Ramos (cell line): ENCODE data around the gene FAM3B.
"Not testable (repeated sequence)": the region's sequence is repeated elsewhere in the genome, so short reads cannot be mapped to it uniquely, and the experiment has no call there.

Source experiments
- in situ Hi-C: fragments of 300-500 bp; cut with MboI; formaldehyde crosslinking; loops from one replicate; pipeline ENCODE4 v1.14.3; 2022; ENCODE audit warnings: low sequenced_read_pairs; ENCODE audit not compliant: unreplicated experiment

The FAM3B gene, protein sequence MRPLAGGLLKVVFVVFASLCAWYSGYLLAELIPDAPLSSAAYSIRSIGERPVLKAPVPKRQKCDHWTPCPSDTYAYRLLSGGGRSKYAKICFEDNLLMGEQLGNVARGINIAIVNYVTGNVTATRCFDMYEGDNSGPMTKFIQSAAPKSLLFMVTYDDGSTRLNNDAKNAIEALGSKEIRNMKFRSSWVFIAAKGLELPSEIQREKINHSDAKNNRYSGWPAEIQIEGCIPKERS

DNA sequence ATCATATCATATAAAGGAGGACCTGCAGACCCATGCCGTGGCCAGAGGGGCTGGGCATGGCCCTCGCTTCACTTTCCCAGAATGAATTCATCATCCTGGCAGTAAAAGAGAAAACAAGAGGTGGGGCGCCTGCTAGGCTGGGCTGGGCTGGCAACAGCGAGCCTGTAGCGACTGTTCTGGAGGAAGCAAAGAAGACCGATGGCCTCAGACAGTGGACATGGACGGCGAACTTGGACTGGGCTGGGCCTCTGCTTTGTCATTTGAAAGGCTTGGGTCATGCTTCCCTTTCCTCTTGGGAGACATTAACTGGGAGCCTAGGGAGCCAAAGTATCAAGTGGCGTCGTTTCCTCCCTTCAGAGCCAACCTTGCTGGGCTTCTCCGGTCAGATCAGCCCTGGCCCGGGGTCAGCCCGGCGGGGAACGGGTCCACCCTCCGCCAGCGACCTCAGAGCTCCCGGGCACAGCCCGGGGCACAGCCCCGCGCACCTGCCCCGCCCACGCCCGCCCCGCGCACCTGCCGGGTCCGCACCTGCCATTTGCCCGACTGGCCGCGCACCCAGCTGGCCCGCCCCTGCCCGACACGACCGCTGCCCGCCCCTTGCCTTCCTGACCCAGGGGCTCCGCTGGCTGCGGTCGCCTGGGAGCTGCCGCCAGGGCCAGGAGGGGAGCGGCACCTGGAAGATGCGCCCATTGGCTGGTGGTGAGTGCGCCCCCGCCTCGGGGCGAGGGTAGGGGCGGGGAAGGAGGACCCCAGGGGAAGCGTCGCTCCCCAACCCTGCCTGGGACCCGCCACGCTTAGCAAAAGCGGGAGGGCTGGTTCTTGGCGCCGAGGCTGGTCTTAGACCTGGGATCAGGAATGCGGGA lies at the start of gene FAM3B:
FAM3B (plus strand) TSS at position 602 of the 863 bp plus-strand sequence; CDS start at position 681, 79 bp downstream.
- in situ Hi-C loops: no loop called here

DNA sequence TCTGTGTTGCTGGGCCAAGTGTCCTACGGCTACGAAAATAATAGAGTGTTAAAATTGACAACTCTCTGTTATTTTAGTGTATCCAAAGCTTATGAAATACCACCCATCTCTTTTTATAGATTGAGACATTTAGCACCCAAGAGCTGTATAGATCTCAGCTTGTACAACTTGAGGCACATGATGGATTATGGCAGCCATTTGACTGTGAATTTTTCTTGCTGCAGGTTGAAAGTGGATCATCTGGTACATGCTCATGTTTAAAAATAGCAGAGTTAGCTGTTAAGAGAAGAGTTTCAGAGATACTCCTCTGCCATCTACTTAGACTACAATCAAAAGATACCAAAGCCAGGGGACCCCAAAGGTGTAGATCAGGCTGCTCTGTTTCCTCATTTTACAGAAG lies 49.3 kb upstream of the FAM3B start:
- in situ Hi-C loops: no loop called here

DNA sequence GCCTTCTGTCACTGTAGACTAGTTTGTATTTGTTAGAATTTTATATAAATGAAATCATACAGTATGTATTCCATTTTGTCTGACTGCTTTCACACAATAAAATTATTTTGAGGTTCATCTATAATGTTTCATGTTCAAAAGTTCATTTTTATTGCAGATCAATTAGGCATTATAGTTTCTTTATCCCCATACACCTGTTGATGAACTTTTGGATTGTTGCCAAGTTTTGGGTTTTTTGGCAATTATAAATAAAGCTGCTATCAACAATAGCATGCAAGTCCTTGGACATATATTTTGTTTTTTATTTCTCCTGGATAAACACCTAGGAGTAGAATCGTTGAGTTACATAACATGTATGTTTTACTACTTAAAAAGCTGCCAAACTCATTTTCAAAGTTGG lies 47.1 kb upstream of the FAM3B start:
- in situ Hi-C loops: no loop called here

DNA sequence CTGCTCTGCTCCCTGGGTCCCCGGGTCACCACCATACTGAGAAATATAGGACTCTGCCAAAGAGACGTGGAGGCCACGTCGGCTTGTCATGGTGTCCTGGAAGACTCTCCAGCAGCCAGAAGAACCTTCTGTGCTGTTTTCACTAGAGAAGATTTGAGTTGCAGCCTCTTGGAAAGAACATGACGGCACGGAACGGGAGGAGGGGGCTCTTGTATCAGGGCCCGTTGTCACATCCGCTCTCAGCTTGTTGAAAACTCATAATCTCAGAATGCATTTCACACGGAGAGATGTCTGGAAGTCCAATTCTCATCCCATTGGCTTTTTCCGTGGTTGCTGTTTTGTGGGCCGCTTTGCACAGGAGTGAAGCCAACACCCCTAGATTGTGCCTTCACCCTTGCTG lies 39.4 kb upstream of the FAM3B start:
- in situ Hi-C loops: no loop called here

DNA sequence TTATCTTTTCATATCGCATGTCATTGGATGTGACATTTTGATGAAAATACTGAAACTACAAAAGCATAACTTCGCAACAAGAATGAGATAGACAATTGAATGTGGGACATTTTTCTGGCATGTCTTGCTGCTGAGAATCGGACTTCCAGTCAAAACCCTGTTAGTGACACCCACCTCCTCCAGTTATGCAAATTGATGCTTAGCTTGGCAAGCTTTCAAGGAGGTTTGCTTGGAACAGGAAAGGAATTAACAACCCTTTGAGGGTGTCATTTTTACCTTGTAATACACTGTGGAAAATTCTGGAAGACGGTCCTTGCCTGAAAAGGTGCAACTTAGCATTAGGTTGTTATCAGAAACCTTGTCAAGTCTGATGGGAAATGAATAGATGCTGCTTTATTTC lies 38.8 kb upstream of the FAM3B start:
- in situ Hi-C loops: no loop called here

DNA sequence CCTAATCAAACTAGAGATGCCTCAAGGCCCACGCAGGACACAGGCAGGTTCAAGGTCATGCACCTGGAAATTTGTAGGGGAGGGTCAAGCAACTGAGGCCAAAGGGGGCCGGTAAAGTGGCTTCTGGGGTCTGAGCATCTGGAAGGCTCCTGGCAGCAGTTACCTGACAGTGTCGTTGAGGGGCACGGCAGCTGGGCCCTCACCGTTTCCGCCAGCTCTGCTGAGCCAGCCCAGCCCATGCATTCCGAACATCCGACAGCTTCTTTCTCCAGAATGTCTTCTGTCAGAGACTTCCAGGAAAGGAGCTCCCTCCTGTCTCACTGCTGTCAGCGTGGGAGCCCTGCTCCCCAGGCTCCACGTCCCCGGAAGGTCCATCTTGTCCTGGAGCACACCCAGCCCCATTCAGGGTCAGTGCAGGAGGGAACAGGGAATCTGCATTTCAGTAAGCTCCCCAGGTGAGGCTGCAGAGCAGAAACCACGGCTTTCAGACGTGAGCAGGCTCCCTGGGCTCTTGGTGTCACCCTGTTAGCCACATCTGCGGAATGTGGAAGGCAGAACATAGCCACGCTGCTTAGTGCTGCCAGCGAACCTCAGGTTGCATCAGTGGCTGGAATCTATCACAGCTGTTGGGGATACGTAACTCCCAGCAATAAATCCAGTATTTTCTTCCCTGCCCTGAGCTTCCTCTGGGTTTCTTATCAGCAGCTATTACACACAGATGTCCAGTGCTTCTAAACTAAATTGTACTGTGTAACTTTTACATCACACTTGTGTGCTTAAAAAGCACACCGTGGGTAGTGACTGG lies 36.3 kb upstream of the FAM3B start:
- in situ Hi-C loops: no loop called here

DNA sequence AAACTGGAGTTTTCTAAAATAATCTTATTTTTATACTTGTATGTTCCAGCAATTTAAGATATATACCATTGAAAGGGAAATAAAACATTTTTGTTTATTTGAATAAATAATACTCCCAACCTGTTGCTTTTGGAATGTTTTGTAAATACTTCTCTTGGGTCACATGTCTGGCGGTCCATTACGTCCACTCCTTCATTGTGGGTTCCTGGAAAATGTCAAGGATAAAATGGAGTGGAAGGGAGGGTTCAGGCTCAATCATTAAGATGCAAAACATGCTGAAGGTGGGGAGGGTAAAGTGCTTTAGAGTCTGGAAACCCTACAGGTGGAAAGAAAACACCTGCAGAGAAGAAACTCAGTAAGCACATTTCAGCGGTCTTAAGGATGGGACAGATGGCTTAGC lies 34.2 kb upstream of the FAM3B start:
- in situ Hi-C loops: no loop called here

DNA sequence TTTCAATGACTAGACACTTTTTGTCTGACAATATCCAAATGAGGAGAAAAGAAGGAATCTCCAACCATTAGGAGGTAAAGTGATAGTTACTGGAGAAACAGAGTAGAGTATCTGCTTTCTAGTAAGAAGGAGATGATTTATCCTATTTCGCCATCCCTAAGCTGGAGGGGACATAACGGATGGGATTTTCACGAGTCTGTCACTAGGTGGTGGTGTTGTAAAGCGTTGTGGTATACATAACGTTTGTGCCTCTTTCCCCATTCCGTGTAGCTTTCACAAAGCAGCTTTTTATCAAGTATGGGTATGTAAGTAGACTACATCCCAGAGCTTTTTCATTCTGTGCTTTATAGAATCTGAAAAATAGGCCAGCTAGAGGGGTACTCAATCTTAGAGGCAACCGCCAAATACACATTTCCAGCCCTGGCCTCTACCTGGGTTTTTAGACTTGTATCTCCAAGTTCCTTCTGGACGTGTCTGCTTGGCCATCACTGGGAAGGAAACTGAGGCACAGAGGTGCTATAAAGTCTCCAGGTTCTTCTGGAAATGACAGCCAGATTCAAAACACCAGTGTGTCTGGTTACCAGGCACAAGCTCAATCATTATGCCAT lies 33.3 kb upstream of the FAM3B start:
- in situ Hi-C loops: no loop called here

DNA sequence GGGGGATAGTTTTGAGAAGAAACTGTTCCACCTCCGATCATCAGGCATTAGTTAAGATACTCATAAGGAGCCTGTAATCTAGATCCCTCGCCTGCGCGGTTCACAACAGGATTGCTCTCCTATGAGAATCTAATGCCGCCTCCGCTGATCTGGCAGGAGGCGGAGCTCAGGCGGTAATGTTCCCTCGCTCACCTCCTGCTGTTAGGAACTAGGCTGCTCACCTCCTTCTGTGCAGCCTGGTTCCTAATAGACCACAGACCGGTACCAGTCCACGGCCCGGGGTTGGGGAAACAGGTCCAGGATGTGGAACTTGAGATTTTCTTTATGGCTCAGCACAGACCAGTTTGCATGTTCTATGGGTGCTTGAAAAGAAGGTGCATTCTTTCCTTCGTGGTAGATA lies 27.2 kb upstream of the FAM3B start:
- in situ Hi-C loops: no loop called here

DNA sequence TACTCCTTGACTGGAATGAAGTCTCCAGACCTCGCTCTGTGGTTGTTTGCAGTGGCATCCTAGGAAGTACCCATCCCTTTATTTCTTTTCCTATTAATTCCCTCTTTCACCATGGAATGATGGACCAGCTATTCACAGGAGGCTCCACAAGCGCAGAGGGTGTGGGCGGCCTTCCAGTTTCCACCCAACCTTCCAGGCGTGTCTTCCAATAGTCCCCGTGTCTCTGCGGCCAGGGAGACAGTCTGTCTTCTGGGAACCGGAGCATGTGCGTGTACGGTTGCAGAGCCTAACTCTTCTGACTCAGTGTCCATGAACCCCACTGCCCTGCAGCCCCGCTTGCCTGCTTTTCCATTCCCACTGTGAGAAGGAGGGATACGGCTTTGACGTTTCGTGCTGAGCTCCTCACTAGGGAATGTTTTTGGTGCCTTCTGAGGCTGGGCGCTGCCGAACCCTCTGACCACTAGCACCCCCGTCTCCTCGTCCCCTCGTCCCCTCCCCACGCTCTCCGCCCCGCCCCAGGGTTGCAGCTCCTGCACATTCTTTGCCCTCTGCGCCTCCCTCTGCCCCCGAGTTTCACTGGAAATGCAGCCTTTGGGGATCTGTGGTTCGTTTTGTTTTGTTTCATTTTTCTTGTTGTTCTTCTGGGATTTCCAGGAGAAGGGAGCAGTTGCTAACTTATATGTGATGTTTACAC lies 26.3 kb upstream of the FAM3B start:
- in situ Hi-C loops: no loop called here

DNA sequence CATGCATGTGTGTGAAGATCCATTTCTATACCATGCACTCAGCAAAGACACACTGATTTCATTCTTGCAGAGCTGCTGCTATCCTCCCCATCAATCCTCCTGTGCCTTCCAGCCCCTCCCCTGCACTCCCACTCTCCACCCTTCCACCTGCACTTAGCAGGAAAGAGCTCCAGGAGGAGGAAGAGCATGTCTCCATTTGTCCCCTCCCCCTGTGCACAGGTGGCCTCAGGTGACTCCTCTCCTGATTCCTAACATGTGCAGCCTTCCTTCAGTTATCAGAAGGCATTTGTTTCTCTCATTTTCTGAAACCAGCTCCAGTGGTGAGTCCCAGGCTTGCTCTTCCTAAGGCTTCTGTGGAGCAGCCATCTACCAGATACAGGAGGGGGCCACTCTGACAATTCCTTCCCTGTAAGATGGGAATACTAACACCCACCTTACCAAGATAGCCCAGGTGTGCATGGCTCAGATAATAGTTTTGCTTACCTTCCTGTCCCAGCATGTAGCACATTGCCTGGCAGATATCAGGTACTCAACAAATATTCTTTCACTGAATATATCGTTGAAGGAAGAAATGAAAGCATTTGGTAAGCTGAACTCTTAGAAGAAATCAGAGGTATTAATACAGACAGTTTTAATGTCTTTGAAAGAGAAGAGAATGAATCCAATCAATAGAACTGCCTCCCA lies 21.9 kb upstream of the FAM3B start:
- in situ Hi-C loops: no loop called here

DNA sequence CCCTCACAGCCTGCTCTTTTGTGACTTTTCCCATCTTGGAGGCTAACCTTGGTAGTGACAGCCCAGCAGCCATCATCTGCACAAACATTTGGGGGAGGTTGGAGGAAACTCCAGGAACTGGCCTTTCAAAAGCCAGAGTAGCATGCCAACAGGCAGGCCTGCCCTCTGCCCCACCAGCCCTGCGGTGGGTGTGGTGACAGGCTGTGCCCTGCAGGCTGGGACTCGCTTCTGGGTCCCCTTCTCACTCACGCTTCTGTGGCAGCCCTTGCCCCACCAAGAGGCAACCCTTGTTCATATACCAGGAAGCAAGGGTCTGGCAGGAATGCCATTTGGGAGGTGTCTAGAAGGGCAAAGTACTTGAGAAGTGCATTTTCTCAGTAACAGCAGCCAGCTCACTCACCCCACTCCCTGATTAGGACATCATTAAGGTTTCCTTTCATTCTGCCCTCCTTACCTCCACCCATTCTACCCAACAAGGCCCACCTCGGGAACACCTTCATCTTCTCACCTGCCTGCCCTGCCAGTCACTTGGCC lies 20.8 kb upstream of the FAM3B start:
- in situ Hi-C loops: no loop called here

DNA sequence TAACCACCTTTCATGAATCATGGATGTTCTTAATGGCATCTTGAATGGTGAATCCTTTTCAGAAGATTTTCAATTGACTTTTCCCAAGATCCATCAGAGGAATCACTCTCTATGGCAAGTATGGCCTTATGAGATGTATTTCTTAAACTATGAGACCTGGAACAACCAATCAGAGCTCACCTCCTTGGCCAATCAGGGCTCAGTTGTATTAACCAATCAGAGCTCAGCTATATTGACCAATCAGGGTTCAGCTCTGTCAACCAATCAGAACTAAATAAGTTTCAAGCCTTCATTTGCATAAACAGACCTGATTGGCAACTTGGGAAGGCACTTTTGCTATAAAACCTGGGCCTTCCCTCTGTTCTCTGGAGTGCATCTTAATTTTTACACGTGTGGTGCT lies 13.6 kb upstream of the FAM3B start:
- in situ Hi-C loops: no loop called here

DNA sequence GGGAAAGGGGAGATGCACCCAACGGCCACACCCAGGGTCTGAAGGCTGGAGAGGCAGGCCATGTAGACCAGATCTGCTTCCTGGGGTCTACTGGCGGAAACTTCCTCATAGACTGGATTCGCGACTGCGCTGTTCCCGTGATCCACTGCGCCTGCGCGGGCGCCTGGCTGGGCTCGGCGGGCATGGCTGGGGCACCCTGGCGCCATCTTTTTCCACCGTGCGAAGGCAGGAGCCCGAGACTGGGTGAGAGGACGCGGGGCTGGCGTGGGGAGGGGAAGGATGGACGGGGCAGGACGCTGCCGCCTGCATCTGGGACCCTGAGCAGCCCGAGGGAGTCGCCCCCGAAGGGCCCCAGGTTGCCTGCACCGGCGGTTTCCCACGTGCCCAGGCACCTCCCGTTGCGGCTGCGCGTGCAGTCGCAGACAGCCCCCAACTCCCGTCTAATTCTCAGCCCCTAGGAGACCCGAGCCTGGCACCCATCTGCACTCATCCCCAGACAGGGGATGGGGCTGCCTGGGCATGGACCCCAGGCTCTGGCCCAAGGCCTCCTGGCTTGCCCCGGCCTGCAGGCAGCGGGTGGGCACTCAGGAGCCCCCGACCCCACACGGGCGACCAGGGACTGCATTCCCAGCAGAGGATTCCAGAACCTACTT lies 12.4 kb upstream of the FAM3B start:
- in situ Hi-C loops: no loop called here

DNA sequence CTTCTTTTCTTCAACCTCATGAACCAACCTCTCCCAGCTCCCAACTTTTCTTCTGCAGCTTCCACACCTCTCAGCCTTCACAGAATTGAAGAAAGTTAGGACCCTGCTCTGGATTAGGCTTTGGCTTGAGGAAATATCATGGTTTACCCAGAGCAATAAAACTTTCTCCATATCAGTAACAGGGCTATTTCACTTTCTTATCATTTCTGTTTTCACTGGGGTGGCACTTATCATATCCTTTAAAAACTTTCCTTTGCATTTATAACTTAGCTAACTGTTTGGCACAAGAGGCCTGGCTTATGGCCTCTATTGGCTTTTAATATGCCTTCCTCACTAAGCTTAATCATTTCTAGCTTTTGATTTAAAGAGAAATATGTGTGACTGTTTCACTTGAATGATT lies 9.4 kb upstream of the FAM3B start:
- in situ Hi-C loops: no loop called here

DNA sequence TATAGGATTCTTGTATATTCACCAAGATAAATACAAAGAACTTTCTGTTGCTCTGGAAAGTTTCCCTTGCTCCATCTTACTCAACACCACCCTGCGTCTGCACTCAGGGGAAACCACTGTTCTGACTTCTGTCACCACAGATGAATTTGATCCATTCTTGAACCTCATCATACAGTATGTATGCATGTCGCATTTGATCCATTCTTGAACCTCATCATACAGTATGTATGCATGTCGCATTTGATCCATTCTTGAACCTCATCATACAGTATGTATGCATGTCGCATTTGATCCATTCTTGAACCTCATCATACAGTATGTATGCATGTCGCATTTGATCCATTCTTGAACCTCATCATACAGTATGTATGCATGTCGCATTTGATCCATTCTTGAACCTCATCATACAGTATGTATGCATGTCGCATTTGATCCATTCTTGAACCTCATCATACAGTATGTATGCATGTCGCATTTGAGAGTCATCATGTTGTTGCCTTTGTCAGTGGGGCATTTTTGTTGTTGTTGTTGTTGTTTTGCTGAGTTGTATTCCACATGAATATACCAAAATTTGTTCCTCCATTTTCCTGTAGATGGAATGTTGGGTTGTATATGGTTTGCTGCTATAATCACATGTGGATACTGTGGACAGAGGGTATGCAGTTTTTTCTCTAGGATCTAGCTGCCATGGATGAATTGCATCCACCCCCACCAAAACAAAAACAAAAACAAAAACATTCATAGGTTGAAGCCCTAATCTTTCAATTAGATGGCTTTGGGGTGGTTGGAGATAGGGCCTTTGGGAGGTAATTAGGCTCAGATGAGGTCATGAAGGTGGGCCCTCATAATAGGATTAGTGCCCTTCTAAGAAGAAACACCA lies 3.1 kb upstream of the FAM3B start:
- in situ Hi-C loops: not testable (repeated sequence)

DNA sequence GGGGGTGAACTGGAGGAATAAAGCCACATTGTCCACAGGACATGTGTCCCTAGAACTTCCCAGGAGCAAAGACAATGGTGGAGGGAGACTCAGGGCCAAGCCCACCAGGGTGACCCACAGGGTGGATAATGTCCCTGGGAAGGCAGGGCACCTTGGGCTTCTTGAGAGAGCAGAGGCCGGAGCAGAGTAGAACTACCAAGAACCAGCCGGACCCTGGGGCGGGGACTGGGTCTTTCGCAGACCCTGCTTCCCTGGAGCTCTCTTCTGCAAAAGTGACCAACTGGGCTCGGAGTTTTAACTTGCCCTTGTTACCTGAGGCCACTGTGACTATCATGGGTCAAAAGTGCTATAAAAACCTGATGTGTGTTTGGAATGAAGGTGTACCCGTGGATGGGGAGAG lies 875 bp upstream of the FAM3B start:
- in situ Hi-C loops: no loop called here

DNA sequence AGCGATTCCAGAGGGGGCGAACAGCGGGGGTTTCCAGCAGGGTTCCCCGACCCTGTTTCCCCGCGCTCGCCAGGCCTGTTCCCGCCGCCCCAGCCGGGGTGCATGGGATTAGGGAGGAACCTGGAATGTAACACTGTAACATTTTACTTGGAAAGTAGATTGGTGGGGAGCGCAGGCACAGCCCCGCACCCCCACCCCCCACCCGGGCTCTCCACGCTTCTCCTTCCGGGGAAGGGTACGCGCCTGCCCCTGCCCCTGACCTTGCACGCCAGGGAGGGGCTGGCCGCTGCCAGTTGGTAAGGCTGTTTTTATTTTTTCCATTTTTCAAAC lies 427 bp downstream of the FAM3B start:
- in situ Hi-C loops: no loop called here
